ENCODE results near the gene LENEP.

- no peak for TF ChIP-seq CTCF (conservative IDR thresholded peaks at IDR 0.05)
- TF ChIP-seq ZFX (IDR thresholded peaks at IDR 0.05), result no peak
Measured at GRCh38 chr1:155015527-155016230, 22.3 kb downstream of the LENEP start.

All from C4-2B (cell line).